K562 (cell line): ENCODE data around the gene DGCR2. TPM values are rescaled to one million over a fixed set of nuclear protein-coding genes. Genes with fewer than 3 reads are reported as not detected.
"Not testable (repeated sequence)": the region's sequence is repeated elsewhere in the genome, so short reads cannot be mapped to it uniquely, and the experiment has no call there.

ENCODE experiments used
- ATAC-seq: fragments of 200-7000 bp; cut with Tn5 transposase; 3 replicates; pipeline ENCODE4 v1.9.1; 2020; ENCODE audit warnings: moderate library complexity
- BruUV-seq: library from RNA; stranded (reverse); fragments of 400-500 nt; replicated peaks from 2 replicates; lab custom pipeline; 2021; lab: Mats Ljungman, UMichigan
- CTCF ChIA-PET: fragments of 300-600 bp; formaldehyde crosslinking; extraction: SDS; loops from one replicate; lab custom pipeline; 2021; ENCODE audit warnings: low intra/inter-chr PET ratio; lab: Yijun Ruan, JAX
- POLR2A ChIA-PET: fragments of 300-600, 350-650 bp; sonication (Branson Sonifier 250); formaldehyde crosslinking; extraction: SDS; loops from one replicate; lab custom pipeline; 2021; ENCODE audit warnings: antibody characterized with exemption, inconsistent platforms; lab: Yijun Ruan, JAX
- DNase-seq, 4 experiments: peaks; one replicate each; pipeline versions ENCODE4 v3.0.0 to v3.0.0-alpha.2; 2011 to 2018; ENCODE audit warnings: low spot score in 3 of 4, mixed read lengths in 3 of 4; ENCODE audit errors: extremely low read depth in 1 of 4
- FAIRE-seq: peaks from 2 replicates; lab custom pipeline; 2011; peaks lifted over from hg19 to GRCh38; lab: Jason Lieb, UNC
- H2AFZ ChIP-seq: 2 replicates; pipeline ENCODE4 v1.6.0; 2011; ENCODE audit warnings: low read depth, low read length, control low read depth, inconsistent platforms
- H3K27ac ChIP-seq: fragments of 200-600 bp; 3 replicates; pipeline ENCODE4 v1.8.0; 2011; ENCODE audit warnings: low read depth, mild to moderate bottlenecking, control low read depth, inconsistent platforms, low read length, moderate library complexity, mixed read lengths; ENCODE audit errors: extremely low read depth
- H3K27me3 ChIP-seq, 2 experiments: fragments of 300-600 bp in 1 of 2; 2 replicates in 1 of 2; 3 replicates in 1 of 2; pipeline versions ENCODE4 v1.6.0 to v1.8.0; 2011; ENCODE audit warnings: inconsistent platforms in 2 of 2, low read length in 2 of 2, mild to moderate bottlenecking in 1 of 2, mixed read lengths in 1 of 2, moderate library complexity in 1 of 2; ENCODE audit not compliant: control insufficient read depth in 2 of 2, insufficient read depth in 2 of 2
- H3K36me3 ChIP-seq: fragments of 300-600 bp; 3 replicates; pipeline ENCODE4 v1.8.0; 2011; ENCODE audit warnings: mild to moderate bottlenecking, low read length, inconsistent platforms; ENCODE audit not compliant: control insufficient read depth, insufficient read depth
- H3K4me1 ChIP-seq, 2 experiments: fragments of 200-600 bp in 1 of 2; replicated peaks in 1 of 2; 2 replicates in 1 of 2; 3 replicates in 1 of 2; pipeline versions ENCODE4 v1.5.1 to v1.8.0; 2011; ENCODE audit warnings: inconsistent platforms in 2 of 2, low read length in 2 of 2, mild to moderate bottlenecking in 1 of 2, mixed read lengths in 1 of 2, moderate library complexity in 1 of 2; ENCODE audit not compliant: control insufficient read depth in 2 of 2, insufficient read depth in 2 of 2
- H3K4me2 ChIP-seq: 2 replicates; pipeline ENCODE4 v1.6.1; 2011; ENCODE audit warnings: low read length, control low read depth, inconsistent platforms, mixed read lengths; ENCODE audit not compliant: insufficient read depth
- H3K4me3 ChIP-seq: fragments of 200-600 bp; sonication (generic), shearing (Covaris generic); 2 replicates; pipeline ENCODE4 v1.5.1; 2016; ENCODE audit warnings: control low read depth, inconsistent platforms
- H3K79me2 ChIP-seq: fragments of 200-600 bp; 3 replicates; pipeline ENCODE4 v1.8.0; 2011; ENCODE audit warnings: low read length, inconsistent platforms; ENCODE audit not compliant: control insufficient read depth, insufficient read depth
- H3K9ac ChIP-seq, 2 experiments: 2 replicates each; pipeline versions ENCODE4 v1.6.0 to v1.6.1; 2011; ENCODE audit warnings: low read depth in 2 of 2, low read length in 2 of 2, control low read depth in 1 of 2, inconsistent platforms in 1 of 2, mild to moderate bottlenecking in 1 of 2, mixed read lengths in 1 of 2; ENCODE audit not compliant: insufficient read depth in 1 of 2
- H3K9me1 ChIP-seq: one replicate; pipeline ENCODE4 v1.6.0; 2011; ENCODE audit warnings: inconsistent platforms, mild to moderate bottlenecking, low read length, moderate library complexity; ENCODE audit not compliant: control insufficient read depth, insufficient read depth
- H3K9me3 ChIP-seq: replicated peaks from 2 replicates; pipeline ENCODE4 v1.5.1; 2011; ENCODE audit warnings: low read depth, low read length, inconsistent platforms; ENCODE audit not compliant: control insufficient read depth, insufficient read depth
- H4K20me1 ChIP-seq: replicated peaks from 2 replicates; pipeline ENCODE4 v1.6.1; 2011; ENCODE audit warnings: low read length, inconsistent platforms, mixed read lengths; ENCODE audit not compliant: control insufficient read depth, insufficient read depth
- ATF1 ChIP-seq, 2 experiments: fragments of 450-650 bp in 1 of 2; IDR thresholded peaks; 2 replicates each; pipeline ENCODE4 v1.6.1; 2016; ENCODE audit warnings: missing compliant biosample characterization in 1 of 2, missing genetic modification characterization in 1 of 2
- BCL6 ChIP-seq: fragments of 250-450 bp; sonication (Bioruptor Pico); IDR thresholded peaks from 2 replicates; pipeline ENCODE4 v1.4.0; 2020
- CBFA2T3 ChIP-seq: fragments of 450-650 bp; IDR thresholded peaks from 2 replicates; pipeline ENCODE4 v1.6.1; 2017
- CREB1 ChIP-seq, 2 experiments: sonication (generic) in 1 of 2; formaldehyde crosslinking in 1 of 2; IDR thresholded peaks; 2 replicates each; pipeline versions ENCODE4 v1.6.1 to v1.8.0; 2012 to 2022; ENCODE audit warnings: inconsistent platforms in 1 of 2, mild to moderate bottlenecking in 1 of 2, missing genetic modification reagents in 1 of 2, moderate library complexity in 1 of 2
- CREM ChIP-seq: IDR thresholded peaks from 2 replicates; pipeline ENCODE4 v1.6.1; 2014; ENCODE audit warnings: antibody characterized with exemption, low read depth
- EZH2 ChIP-seq: IDR thresholded peaks from 2 replicates; pipeline ENCODE4 v1.6.1; 2012; ENCODE audit warnings: low read depth, mild to moderate bottlenecking, inconsistent platforms, low read length, borderline replicate concordance
- FOXA3 ChIP-seq, 2 experiments: fragments of 450-650 bp in 1 of 2; sonication (generic) in 1 of 2; formaldehyde crosslinking; IDR thresholded peaks in 1 of 2; conservative IDR thresholded peaks in 1 of 2; 2 replicates each; pipeline versions ENCODE4 v1.4.0 to v1.8.0; 2020 to 2022; ENCODE audit warnings: mild to moderate bottlenecking in 2 of 2, missing genetic modification reagents in 1 of 2
- FOXP1 ChIP-seq: sonication (generic); formaldehyde crosslinking; IDR thresholded peaks from 2 replicates; pipeline ENCODE4 v1.8.0; 2022; ENCODE audit warnings: mild to moderate bottlenecking, missing genetic modification reagents
- GTF2A2 ChIP-seq: IDR thresholded peaks from 2 replicates; pipeline ENCODE4 v1.6.1; 2016; ENCODE audit warnings: mild to moderate bottlenecking, missing genetic modification characterization, missing compliant biosample characterization
- HMG20A ChIP-seq: fragments of 450-650 bp; formaldehyde crosslinking; conservative IDR thresholded peaks from 2 replicates; pipeline ENCODE4 v1.4.0; 2020; ENCODE audit warnings: mild to moderate bottlenecking, mixed read lengths
- MCM3 ChIP-seq: fragments of 450-650 bp; IDR thresholded peaks from 2 replicates; pipeline ENCODE4 v1.6.1; 2016
- PKNOX1 ChIP-seq: fragments of 450-650 bp; IDR thresholded peaks from 2 replicates; pipeline ENCODE4 v1.6.1; 2016
- ZKSCAN8 ChIP-seq: fragments of 200-800 bp; sonication (Bioruptor generic); IDR thresholded peaks from 2 replicates; pipeline ENCODE4 v1.6.1; 2016; ENCODE audit warnings: missing genetic modification characterization, missing compliant biosample characterization
- ZNF12 ChIP-seq: sonication (generic); formaldehyde crosslinking; IDR thresholded peaks from 2 replicates; pipeline ENCODE4 v1.4.0; 2020; ENCODE audit warnings: mild to moderate bottlenecking, missing genetic modification reagents
- ZNF175 ChIP-seq: fragments of 200-800 bp; sonication (Bioruptor generic); IDR thresholded peaks from 2 replicates; pipeline ENCODE4 v1.6.1; 2016; ENCODE audit warnings: low read depth, mild to moderate bottlenecking, missing genetic modification characterization, missing compliant biosample characterization
- WGBS: fragments of 100-300 bp; shearing (Covaris generic); methylation state at CpG from one replicate; pipeline ENCODE4 v1.1.6; 2016; ENCODE audit warnings: low coverage, mixed read lengths; ENCODE audit not compliant: insufficient coverage; ENCODE audit errors: missing lambda C conversion rate; 5-methylcytosine and 5-hydroxymethylcytosine counted together
- in situ Hi-C: fragments of 300-500 bp; cut with MboI; formaldehyde crosslinking; loops from 4 replicates; pipeline ENCODE4 v1.15.0; 2018; ENCODE audit warnings: inconsistent platforms, mixed read lengths
- intact Hi-C: fragments of 100-400 bp; cut with micrococcal nuclease; formaldehyde crosslinking; loops from 2 replicates; pipeline ENCODE4 v1.14.2; 2022
- polyA plus RNA-seq, 8 experiments: library from polyadenylated mRNA; depleted of rRNA in 4 of 8; stranded (reverse) in 5 of 8; unstranded in 3 of 8; fragments of >200 nt; fragmentation: Nextera tagmentation in 2 of 8; fragmentation: Illumina TruSeq in 1 of 8; extraction: Ambion mirVana in 2 of 8; extraction: Trizol in 1 of 8; gene quantifications; 2 replicates each; pipeline versions ENCODE4 v1.2.1 to v1.2.3, GENCODE V29; 2011 to 2014; ENCODE audit warnings: inconsistent platforms in 1 of 8, missing spikeins in 1 of 8
- total RNA-seq, 7 experiments: library from RNA; depleted of rRNA in 6 of 7; stranded (reverse); fragments of >200 nt in 6 of 7; fragmentation: Illumina TruSeq in 2 of 7; extraction: Trizol in 2 of 7; gene quantifications; 2 replicates each; pipeline versions ENCODE4 v1.2.1 to v1.2.3, GENCODE V29; 2011 to 2021; ENCODE audit warnings: low replicate concordance in 1 of 7

DGCR2 gene
- total and polyA plus RNA-seq, 9 of the 15 experiments (the other 6 are each of a cell fraction or from before 2014, with no cell fraction given) = 0.69 to 101 (median 56.4) TPM

DNA sequence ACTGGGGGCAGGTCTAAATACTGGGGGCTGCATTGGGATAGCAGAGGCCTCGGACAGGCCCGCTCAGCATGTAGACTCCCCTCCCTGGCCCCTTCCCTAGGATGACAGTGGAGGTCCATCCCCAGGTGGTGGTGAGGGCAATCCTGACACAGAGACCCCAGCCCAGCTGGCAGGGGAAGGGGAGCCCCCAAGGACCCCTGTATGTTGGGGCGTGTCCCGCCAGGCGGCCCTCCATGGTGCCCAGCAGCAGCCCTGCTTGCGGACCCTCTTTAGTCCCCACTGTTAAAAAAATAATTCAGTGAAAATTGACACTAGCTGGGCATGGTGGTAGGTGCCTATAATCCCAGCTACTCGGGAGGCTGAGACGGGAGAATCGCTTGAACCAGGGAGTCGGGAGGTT is 98.3 kb downstream of the DGCR2 start:
- under 1% methylated on average over 8 of the region's 10 CpGs for WGBS
- H3K4me3 ChIP-seq, intact Hi-C loops, H3K79me2 ChIP-seq, in situ Hi-C loops, ATAC-seq, H3K36me3 ChIP-seq, BruUV-seq, H3K9ac ChIP-seq, H3K4me2 ChIP-seq, H2AFZ ChIP-seq, FAIRE-seq, H3K9me1 ChIP-seq, CTCF ChIA-PET, H3K27ac ChIP-seq, H3K4me1 ChIP-seq, H3K9me3 ChIP-seq, DNase-seq: not testable (repeated sequence)
- H4K20me1 ChIP-seq = peaks cover 12% of the 10 kb centered on the region
- POLR2A ChIA-PET = interaction anchor here (1.7 kb wide), 1 partner anchor 10 kb away, joined by 3 read pairs; no protein-coding TSS in a partner anchor
- H3K27me3 ChIP-seq = peaks cover 34 to 48% of the 10 kb centered on the region in 2 experiments

DNA sequence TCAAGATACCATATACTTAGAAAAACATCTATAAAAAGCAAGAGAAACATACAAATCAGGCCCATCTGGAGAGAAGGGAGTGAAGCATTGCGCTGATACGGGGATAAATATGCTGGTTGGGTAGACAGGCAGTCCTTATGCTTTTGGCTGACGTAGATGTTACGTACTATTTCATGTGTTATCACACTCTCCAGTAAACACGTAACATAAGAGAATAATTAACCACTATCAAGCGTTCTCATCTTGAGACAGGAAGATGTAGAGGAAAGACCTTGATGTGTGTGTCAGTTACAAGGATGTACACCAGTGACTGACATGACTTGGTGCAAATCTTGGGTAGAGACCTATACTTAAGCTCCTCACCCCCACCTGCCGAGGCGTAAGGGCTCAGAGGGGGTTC is 99.5 kb downstream of the DGCR2 start:
- Histone ChIP-seq H3K4me3 (no peak overlapping the region), H2AFZ (no peak overlapping the region), H3K79me2 (no peaks in the 10 kb centered on the region), H3K36me3 (no peaks in the 10 kb centered on the region), H4K20me1 (peaks cover 19% of the 10 kb centered on the region; the same call in 1 of the 2 replicates), H3K27ac (no peak overlapping the region), H3K9ac (no peak overlapping the region), H3K4me2 (no peak overlapping the region), H3K9me3 (no peaks in the 10 kb centered on the region), H3K9me1 (no peaks in the 10 kb centered on the region), H3K27me3 (peaks cover 42 to 49% of the 10 kb centered on the region in 2 experiments), H3K4me1 (peaks cover 0 to under 1% of the 10 kb centered on the region in 2 experiments; a peak in 2 of 5 replicates)
- TF ChIP-seq ZNF175 (CRISPR knock-in tag) = 0 out of 2 replicates have a peak, but pooled peaks have one; percentile 56
- TF ChIP-seq CREB1 (IDR thresholded peaks at IDR 0.05) = peak; percentile 60
- TF ChIP-seq CREB1 (CRISPR knock-in tag; IDR thresholded peaks at IDR 0.05) = no peak; the same call in 1 of the 2 replicates
- 0 out of 2 replicates have a peak, but pooled peaks have one; percentile 66 for TF ChIP-seq EZH2
- peak; percentile 63; the same call in 1 of the 2 replicates for TF ChIP-seq BCL6 (CRISPR knock-in tag)
- no peak for TF ChIP-seq ATF1 (CRISPR knock-in tag; IDR thresholded peaks at IDR 0.05)
- TF ChIP-seq ATF1 (tag; IDR thresholded peaks at IDR 0.05) = peak; percentile 76
- peak; percentile 33 for TF ChIP-seq CBFA2T3
- 0 out of 2 replicates have a peak, but pooled peaks have one; percentile 24 for TF ChIP-seq HMG20A (CRISPR knock-in tag)
- peak; percentile 18; the same call in 1 of the 2 replicates for TF ChIP-seq MCM3
- TF ChIP-seq CREM = peak; percentile 73; the same call in 1 of the 2 replicates
- TF ChIP-seq FOXA3 (CRISPR knock-in tag; conservative IDR thresholded peaks at IDR 0.05 in 1 of 2, IDR thresholded peaks at IDR 0.05 in 1 of 2) = no peak
- 0 out of 2 replicates have a peak, but pooled peaks have one; percentile 8 for TF ChIP-seq PKNOX1
- no peak for TF ChIP-seq GTF2A2
- TF ChIP-seq FOXP1 (CRISPR knock-in tag) = no peak
- TF ChIP-seq ZKSCAN8 (CRISPR knock-in tag) = peak; percentile 37; the same call in 1 of the 2 replicates
- no peak for TF ChIP-seq ZNF12 (CRISPR knock-in tag)
- ChIA-PET POLR2A (interaction anchor here (0.8 to 1.7 kb wide), 2 partner anchors 9 to 28 kb away, joined by 3 to 7 read pairs; no protein-coding TSS in a partner anchor), CTCF (no interaction called here)
- in situ Hi-C loops (no loop called here), intact Hi-C loops (no loop called here)
- DNase-seq (peak in 3 of 4 experiments; percentile 37 to 53 (median 39)), FAIRE-seq (no peak), ATAC-seq (no peak)
- BruUV-seq = no TSS peak
- WGBS = 1% methylated on average over 8 of the region's 8 CpGs
